SKM-1 (cell line): ENCODE data around the gene PANX3.
"Not testable (repeated sequence)": the region's sequence is repeated elsewhere in the genome, so short reads cannot be mapped to it uniquely, and the experiment has no call there.

Source experiments
- DNase-seq: peaks from one replicate; lab custom pipeline; 2025; ENCODE audit not compliant: unreplicated experiment; lab: John Stamatoyannopoulos, UW

The PANX3 gene

GRCh38 chr11:124611064-124611463 lies at the start of gene PANX3:
Gene PANX3, plus strand, starts transcription at chr11:124611428. Its CDS starts 129 bp downstream, at chr11:124611557.
- DNase-seq, result no peak

GRCh38 chr11:124569697-124570096 lies 41.5 kb upstream of the PANX3 start, which contains the start of gene OR8A1:
Gene OR8A1, plus strand, starts transcription at chr11:124569997. Its CDS starts 123 bp downstream, at chr11:124570120.
- DNase-seq, result no peak

GRCh38 chr11:124570160-124570559 lies 41.1 kb upstream of the PANX3 start:
- DNase-seq, result no peak

- DNase-seq, result no peak
Measured at GRCh38 chr11:124577716-124578427, 33.4 kb upstream of the PANX3 start.

GRCh38 chr11:124578761-124579160 lies 32.5 kb upstream of the PANX3 start:
- no peak for DNase-seq

GRCh38 chr11:124581817-124582216 lies 29.4 kb upstream of the PANX3 start:
- no peak for DNase-seq

- DNase-seq, result no peak
Measured at GRCh38 chr11:124582565-124582964, 28.7 kb upstream of the PANX3 start.

GRCh38 chr11:124583781-124584180 lies 27.4 kb upstream of the PANX3 start:
- no peak for DNase-seq

- DNase-seq, result no peak
Measured at GRCh38 chr11:124584681-124585372, 26.4 kb upstream of the PANX3 start.

GRCh38 chr11:124586238-124586860 lies 24.9 kb upstream of the PANX3 start:
- peak; percentile 54 for DNase-seq

GRCh38 chr11:124591430-124591829 lies 19.8 kb upstream of the PANX3 start:
- DNase-seq, result no peak

GRCh38 chr11:124592627-124593026 lies 18.6 kb upstream of the PANX3 start:
- DNase-seq, result no peak

GRCh38 chr11:124595302-124595701 lies 15.9 kb upstream of the PANX3 start:
- no peak for DNase-seq

GRCh38 chr11:124597626-124598025 lies 13.6 kb upstream of the PANX3 start:
- no peak for DNase-seq

- no peak for DNase-seq
Measured at GRCh38 chr11:124600621-124601320, 10.5 kb upstream of the PANX3 start.

- DNase-seq, result no peak
Measured at GRCh38 chr11:124602193-124602592, 9.0 kb upstream of the PANX3 start.

- not testable (repeated sequence) for DNase-seq
Measured at GRCh38 chr11:124602723-124603122, 8.5 kb upstream of the PANX3 start.

- peak; percentile 90 for DNase-seq
Measured at GRCh38 chr11:124605719-124606118, 5.5 kb upstream of the PANX3 start.

GRCh38 chr11:124608147-124608546 lies 3.1 kb upstream of the PANX3 start:
- DNase-seq, result no peak

GRCh38 chr11:124610295-124610694 lies 933 bp upstream of the PANX3 start:
- DNase-seq, result no peak

GRCh38 chr11:124612045-124612444 lies 817 bp downstream of the PANX3 start:
- DNase-seq, result no peak
